Astrocyte (in vitro differentiated cells and primary cell): ENCODE data around the gene SNTB2.
"Not testable (repeated sequence)": the region's sequence is repeated elsewhere in the genome, so short reads cannot be mapped to it uniquely, and the experiment has no call there.

Experiments used
- CTCF ChIP-seq: IDR thresholded peaks from 2 replicates; pipeline ENCODE4 v1.5.1; 2011; ENCODE audit warnings: low read depth, mild to moderate bottlenecking, inconsistent platforms, low read length, moderate library complexity; ENCODE audit not compliant: insufficient read depth
- EZH2 ChIP-seq: IDR thresholded peaks from 2 replicates; pipeline ENCODE4 v1.6.1; 2012; ENCODE audit warnings: mild to moderate bottlenecking, low read length, inconsistent platforms; ENCODE audit not compliant: insufficient read depth

- not testable (repeated sequence) for TF ChIP-seq CTCF, EZH2
These were observed 47.5 kb upstream of the SNTB2 start for GRCh38 chr16:69139464-69139863.
